Measurements from ENCODE around the gene SORBS2. TPM values are rescaled to one million over a fixed set of nuclear protein-coding genes. Genes with fewer than 3 reads are reported as not detected.

Gene SORBS2
- total RNA-seq, 1 donor from 2014 or later = 94.2 TPM

DNA sequence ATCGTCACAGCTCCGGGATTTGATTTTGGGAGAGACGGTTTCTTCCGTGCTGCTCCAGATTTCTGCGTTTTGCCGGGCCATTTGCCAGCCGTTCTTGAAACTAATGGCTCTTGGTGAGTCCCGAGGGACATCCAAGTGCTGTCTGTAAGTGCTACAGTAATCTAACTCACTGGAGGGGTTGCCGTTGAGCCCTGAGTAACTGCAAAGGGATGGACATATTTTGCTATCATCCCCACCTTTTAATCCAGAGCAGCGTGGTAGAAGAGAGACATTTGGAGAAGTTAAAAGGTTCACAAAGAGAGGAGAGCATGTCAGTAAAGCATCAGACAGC lies 187.8 kb downstream of the SORBS2 start:
- no peak overlapping the region for H3K27ac Mint-ChIP-seq
- H3K27me3 Mint-ChIP-seq = no peaks in the 10 kb centered on the region
- no peak for DNase-seq (ENCODE audit: low spot score, unreplicated experiment)
- no peak overlapping the region for H3K4me3 Mint-ChIP-seq (ENCODE audit: low read depth)
- H3K36me3 Mint-ChIP-seq (ENCODE audit: insufficient read depth) = peaks cover 58% of the 10 kb centered on the region
- TF ChIP-seq, protein P1, sequence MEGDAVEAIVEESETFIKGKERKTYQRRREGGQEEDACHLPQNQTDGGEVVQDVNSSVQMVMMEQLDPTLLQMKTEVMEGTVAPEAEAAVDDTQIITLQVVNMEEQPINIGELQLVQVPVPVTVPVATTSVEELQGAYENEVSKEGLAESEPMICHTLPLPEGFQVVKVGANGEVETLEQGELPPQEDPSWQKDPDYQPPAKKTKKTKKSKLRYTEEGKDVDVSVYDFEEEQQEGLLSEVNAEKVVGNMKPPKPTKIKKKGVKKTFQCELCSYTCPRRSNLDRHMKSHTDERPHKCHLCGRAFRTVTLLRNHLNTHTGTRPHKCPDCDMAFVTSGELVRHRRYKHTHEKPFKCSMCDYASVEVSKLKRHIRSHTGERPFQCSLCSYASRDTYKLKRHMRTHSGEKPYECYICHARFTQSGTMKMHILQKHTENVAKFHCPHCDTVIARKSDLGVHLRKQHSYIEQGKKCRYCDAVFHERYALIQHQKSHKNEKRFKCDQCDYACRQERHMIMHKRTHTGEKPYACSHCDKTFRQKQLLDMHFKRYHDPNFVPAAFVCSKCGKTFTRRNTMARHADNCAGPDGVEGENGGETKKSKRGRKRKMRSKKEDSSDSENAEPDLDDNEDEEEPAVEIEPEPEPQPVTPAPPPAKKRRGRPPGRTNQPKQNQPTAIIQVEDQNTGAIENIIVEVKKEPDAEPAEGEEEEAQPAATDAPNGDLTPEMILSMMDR (IDR thresholded peaks at IDR 0.05; ENCODE audit: unreplicated experiment) = no peak
- H3K9me3 Mint-ChIP-seq (ENCODE audit: low read depth) = peaks cover 3% of the 10 kb centered on the region
- no peaks in the 10 kb centered on the region for H3K4me1 Mint-ChIP-seq (ENCODE audit: low read depth)

DNA sequence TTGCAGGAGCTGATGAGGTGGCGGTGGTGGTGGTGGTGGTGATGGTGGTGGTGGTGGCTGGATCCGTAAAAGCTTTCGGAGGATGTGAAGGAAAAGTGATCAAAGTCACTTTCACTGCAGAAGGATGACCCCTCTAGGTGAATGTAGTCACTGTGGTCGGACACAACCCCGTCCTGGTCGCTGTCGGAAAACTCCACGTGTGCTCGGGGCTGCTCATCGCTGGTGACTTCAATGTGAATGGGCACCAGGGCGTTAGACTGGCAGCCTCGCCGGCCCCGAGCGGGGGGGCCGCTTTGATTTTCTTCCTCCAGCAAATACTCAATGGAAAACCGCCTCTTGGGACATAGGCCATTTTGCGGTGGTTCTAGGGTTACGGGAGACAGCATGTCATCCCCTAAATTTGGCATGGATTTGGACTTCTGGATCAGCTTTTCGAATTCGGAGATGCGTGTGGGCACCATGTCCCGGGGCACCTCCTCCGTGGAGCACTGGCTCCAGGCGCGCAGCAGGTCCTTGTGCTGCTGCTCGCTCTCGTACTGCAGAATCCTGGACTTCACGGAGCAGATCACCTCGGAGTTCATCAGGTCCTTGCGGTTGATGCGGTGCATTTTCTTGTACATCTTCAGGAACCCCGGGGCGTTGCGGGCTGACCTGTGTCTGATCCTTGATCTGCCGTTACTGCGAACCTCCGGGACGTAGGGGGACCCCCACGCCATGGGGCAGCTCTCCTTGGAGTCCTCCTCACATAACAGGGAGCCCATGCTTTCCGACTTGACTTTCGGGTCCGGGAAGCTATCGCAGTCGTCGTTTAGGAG lies 188.3 kb downstream of the SORBS2 start:
- Mint-ChIP-seq H3K27me3 (no peaks in the 10 kb centered on the region), H3K4me1 (ENCODE audit: low read depth) (no peaks in the 10 kb centered on the region), H3K4me3 (ENCODE audit: low read depth) (no peak overlapping the region), H3K9me3 (ENCODE audit: low read depth) (peaks cover 3% of the 10 kb centered on the region), H3K36me3 (ENCODE audit: insufficient read depth) (peaks cover 60% of the 10 kb centered on the region), H3K27ac (no peak overlapping the region)
- DNase-seq (ENCODE audit: low spot score, unreplicated experiment) = no peak
- TF ChIP-seq, protein P1 (IDR thresholded peaks at IDR 0.05; ENCODE audit: unreplicated experiment) = no peak

DNA sequence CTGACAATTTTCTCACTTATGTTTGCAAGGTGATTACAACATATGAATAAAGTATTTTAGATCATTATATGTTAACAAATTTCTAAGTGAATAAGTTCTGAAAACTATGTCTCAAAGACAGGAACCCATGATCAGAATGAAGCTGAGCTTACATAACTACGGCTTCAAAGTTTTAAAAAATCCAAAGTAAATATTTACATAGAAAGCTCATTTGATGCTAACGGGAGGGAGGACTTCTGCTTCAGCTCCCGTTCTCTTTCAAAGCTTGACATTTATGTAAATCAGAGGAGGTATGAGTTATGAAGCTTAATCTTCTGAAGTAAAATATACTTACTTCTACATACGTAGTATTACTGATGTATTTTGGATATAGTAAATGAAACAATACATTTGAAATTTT lies 203.8 kb downstream of the SORBS2 start:
- H3K4me3 Mint-ChIP-seq (ENCODE audit: low read depth) = no peak overlapping the region
- TF ChIP-seq, protein P1 (IDR thresholded peaks at IDR 0.05; ENCODE audit: unreplicated experiment) = no peak
- no peak for DNase-seq (ENCODE audit: low spot score, unreplicated experiment)
- H3K27me3 Mint-ChIP-seq = no peaks in the 10 kb centered on the region
- H3K27ac Mint-ChIP-seq = no peak overlapping the region
- H3K36me3 Mint-ChIP-seq (ENCODE audit: insufficient read depth) = peaks cover 19% of the 10 kb centered on the region
- no peaks in the 10 kb centered on the region for H3K9me3 Mint-ChIP-seq (ENCODE audit: low read depth)
- no peaks in the 10 kb centered on the region for H3K4me1 Mint-ChIP-seq (ENCODE audit: low read depth)

DNA sequence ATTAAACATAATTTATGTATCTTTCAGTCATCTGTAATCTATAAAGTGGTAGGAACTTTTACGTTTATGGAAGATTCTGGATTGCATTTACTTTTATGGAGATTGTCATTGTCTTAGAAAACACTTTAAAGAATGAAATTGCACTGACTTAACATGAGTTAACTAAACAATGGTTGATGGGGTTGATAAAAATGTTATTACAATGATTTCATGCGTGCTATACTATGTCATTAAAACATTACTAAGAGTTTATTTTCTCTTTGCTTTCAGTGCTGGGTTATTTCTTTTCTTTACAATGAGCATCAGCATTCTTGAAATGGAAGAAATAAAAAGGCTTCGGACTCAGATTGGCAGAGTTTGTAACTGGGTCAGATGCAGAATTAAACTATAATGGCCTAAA lies 209.6 kb downstream of the SORBS2 start:
- TF ChIP-seq, protein P1 (IDR thresholded peaks at IDR 0.05; ENCODE audit: unreplicated experiment) = no peak
- peaks cover 11% of the 10 kb centered on the region for H3K36me3 Mint-ChIP-seq (ENCODE audit: insufficient read depth)

DNA sequence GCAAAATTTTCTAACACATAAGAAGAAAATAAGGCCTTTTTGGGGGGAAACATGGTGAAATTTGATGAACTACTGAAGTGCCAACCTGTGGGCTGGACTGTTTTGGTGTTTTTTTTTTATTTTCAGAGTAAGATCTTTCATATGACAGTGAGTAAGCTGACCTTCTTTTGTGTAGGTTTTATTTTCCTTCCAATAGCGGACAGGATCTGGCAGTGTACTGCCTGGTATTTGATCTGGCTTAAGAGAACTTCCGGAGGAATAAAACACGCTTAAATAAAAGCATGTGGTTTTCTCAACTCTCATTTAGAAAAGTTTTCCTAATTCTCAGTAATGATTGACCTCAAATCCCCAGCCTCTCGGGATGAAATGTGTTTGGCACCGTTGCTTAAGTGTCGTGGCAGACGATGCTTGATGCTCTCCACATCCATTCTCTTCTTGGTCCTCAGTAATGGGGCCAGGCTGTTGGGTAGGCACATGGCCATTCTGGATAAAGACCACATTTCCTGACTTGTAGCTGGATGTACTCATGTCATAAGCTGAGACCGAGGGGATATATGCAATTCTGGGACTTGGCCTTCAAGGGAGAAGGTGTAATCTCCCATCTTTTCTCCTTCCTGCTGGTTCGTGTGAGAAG lies 211.1 kb downstream of the SORBS2 start:
- no peaks in the 10 kb centered on the region for H3K9me3 Mint-ChIP-seq (ENCODE audit: low read depth)
- peaks cover 7% of the 10 kb centered on the region for H3K36me3 Mint-ChIP-seq (ENCODE audit: insufficient read depth)
- no peak overlapping the region for H3K27ac Mint-ChIP-seq
- no peaks in the 10 kb centered on the region for H3K4me1 Mint-ChIP-seq (ENCODE audit: low read depth)
- H3K4me3 Mint-ChIP-seq (ENCODE audit: low read depth) = no peak overlapping the region
- no peaks in the 10 kb centered on the region for H3K27me3 Mint-ChIP-seq
- no peak for DNase-seq (ENCODE audit: low spot score, unreplicated experiment)
- TF ChIP-seq, protein P1 (IDR thresholded peaks at IDR 0.05; ENCODE audit: unreplicated experiment) = no peak

More for the DNA sequence above, 209.6 kb downstream of the SORBS2 start:
- Mint-ChIP-seq H3K9me3 (ENCODE audit: low read depth) (no peaks in the 10 kb centered on the region), H3K27me3 (no peaks in the 10 kb centered on the region), H3K27ac (no peak overlapping the region), H3K4me3 (ENCODE audit: low read depth) (no peak overlapping the region), H3K4me1 (ENCODE audit: low read depth) (no peaks in the 10 kb centered on the region)
- no peak for DNase-seq (ENCODE audit: low spot score, unreplicated experiment)

Data from progenitor cell of endocrine pancreas (in vitro differentiated cells).